ENCODE results near the gene TMEM18. TPM values are rescaled to one million over a fixed set of nuclear protein-coding genes. Genes with fewer than 3 reads are reported as not detected.

Gene TMEM18
- total and polyA plus RNA-seq, 8 donors, result 11.9 to 20.3 (median 15.1) TPM

DNA sequence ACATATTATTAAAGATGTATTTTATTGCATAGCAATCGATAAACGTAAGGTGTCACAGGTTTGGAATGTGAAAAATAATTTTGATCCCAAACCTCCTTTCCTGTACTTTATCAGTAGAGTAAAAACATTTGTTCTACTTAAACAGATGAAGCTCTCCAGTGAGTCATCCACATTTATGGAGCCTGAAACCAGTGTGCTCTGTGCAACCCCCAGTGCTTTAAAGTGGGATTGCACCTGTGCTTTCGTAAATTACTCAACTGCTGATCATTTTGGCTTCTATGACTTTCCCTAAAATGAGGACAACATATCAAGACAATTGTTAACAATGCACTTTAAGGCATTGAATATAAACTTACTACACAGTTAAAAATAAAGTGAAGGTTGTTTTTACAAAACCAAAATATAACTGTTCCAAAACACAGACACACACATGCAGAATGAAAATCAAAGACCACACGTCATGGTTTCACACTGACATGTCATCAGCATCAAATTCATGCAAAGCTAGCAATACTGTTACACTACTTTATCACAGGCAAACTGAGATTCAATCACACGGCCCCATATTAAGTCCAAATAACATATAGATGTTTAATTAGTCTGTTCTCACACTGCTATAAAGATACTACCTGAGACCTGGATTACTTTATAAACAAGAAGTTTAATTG lies 9.7 kb downstream of the TMEM18 start:
- Histone ChIP-seq H3K27ac (no peak overlapping the region), H3K4me3 (no peak overlapping the region), H3K4me1 (no peaks in the 10 kb centered on the region), H3K36me3 (peaks cover 0 to 33% (median 16%) of the 10 kb centered on the region in 3 donors), H3K9me3 (no peaks in the 10 kb centered on the region), H3K27me3 (no peaks in the 10 kb centered on the region)
- FAIRE-seq, result no peak
- TF ChIP-seq, protein P1, sequence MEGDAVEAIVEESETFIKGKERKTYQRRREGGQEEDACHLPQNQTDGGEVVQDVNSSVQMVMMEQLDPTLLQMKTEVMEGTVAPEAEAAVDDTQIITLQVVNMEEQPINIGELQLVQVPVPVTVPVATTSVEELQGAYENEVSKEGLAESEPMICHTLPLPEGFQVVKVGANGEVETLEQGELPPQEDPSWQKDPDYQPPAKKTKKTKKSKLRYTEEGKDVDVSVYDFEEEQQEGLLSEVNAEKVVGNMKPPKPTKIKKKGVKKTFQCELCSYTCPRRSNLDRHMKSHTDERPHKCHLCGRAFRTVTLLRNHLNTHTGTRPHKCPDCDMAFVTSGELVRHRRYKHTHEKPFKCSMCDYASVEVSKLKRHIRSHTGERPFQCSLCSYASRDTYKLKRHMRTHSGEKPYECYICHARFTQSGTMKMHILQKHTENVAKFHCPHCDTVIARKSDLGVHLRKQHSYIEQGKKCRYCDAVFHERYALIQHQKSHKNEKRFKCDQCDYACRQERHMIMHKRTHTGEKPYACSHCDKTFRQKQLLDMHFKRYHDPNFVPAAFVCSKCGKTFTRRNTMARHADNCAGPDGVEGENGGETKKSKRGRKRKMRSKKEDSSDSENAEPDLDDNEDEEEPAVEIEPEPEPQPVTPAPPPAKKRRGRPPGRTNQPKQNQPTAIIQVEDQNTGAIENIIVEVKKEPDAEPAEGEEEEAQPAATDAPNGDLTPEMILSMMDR (IDR thresholded peaks at IDR 0.05), result peak; percentile 20 to 60 (median 45)
- ATAC-seq, result peak; percentile 77 to 93 (median 90)
- peak in 1 of 6 donors; percentile 48 for DNase-seq
- intact Hi-C loops (cut with DNase I), result no loop called here
- WGBS, 2 donors, result 62 to 70% methylated on average over 5 of the region's 5 CpGs

DNA sequence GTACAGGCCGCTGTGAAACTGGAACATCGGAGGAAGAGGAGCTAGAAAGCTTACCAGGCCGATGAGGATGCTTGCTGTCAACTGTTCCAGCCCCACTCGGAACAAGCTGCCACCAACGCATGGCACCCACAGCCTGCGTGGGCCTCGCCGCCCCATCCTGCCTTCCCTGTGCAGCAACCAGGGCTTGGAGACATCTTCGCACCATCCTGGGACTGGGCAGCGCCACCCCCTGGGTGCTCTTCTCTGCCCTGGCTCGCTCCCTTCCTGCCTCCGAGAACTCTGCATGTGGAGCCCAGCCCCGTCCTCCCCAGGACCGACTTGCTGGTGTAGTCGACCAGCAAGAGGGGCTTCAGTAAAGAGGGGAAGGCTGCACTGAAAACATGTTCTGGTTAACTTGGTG lies 10.8 kb downstream of the TMEM18 start:
- no peaks in the 10 kb centered on the region for H3K9me3 ChIP-seq
- H3K36me3 ChIP-seq, result peaks cover 0 to 30% (median 12%) of the 10 kb centered on the region in 3 donors
- no peak overlapping the region for H3K27ac ChIP-seq
- FAIRE-seq, result no peak
- no peaks in the 10 kb centered on the region for H3K27me3 ChIP-seq
- H3K4me3 ChIP-seq, result no peak overlapping the region
- no peaks in the 10 kb centered on the region for H3K4me1 ChIP-seq
- ATAC-seq, result no peak
- TF ChIP-seq, protein P1 (IDR thresholded peaks at IDR 0.05), result no peak
- intact Hi-C loops (cut with DNase I), result no loop called here
- DNase-seq, result no peak
- WGBS, 2 donors, result 95 to 96% methylated on average over 15 of the region's 15 CpGs

DNA sequence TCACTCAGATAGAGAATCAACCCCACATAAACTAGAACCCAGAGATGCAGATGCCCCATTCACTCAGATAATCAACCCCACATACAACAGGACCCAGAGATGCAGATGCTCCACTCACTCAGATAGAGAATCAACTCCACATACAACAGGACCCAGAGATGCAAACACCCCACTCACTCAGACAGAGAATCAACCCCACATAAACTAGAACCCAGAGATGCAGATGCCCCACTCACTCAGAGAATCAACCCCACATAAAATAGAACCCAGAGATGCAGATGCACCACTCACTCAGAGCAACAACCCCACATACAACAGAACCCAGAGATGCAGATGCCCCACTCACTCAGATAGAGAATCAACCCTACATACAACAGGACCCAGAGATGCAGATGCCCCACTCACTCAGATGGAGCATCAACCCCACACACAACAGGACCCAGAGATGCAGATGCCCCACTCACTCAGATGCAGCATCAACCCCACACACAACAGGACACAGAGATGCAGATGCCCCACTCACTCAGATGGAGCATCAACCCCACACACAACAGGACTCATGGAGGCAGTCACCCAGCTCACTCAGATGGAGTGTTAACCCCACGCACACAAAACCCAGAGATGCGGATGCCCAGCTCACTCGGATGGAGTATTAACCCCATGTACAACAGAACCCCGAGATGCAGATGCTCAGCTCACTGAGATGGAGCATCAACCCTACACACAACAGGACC lies 11.7 kb downstream of the TMEM18 start:
- ATAC-seq (no peak), DNase-seq (no peak), FAIRE-seq (no peak)
- Histone ChIP-seq H3K36me3 (peaks cover 0 to 24% (median 12%) of the 10 kb centered on the region in 3 donors), H3K27me3 (peaks cover 0 to 1% (median 0%) of the 10 kb centered on the region in 4 donors), H3K9me3 (no peaks in the 10 kb centered on the region), H3K4me3 (no peak overlapping the region), H3K27ac (no peak overlapping the region), H3K4me1 (no peaks in the 10 kb centered on the region)
- 98% methylated on average over 4 of the region's 4 CpGs for WGBS, 2 donors
- TF ChIP-seq, protein P1 (IDR thresholded peaks at IDR 0.05), result no peak
- intact Hi-C loops (cut with DNase I), result no loop called here

DNA sequence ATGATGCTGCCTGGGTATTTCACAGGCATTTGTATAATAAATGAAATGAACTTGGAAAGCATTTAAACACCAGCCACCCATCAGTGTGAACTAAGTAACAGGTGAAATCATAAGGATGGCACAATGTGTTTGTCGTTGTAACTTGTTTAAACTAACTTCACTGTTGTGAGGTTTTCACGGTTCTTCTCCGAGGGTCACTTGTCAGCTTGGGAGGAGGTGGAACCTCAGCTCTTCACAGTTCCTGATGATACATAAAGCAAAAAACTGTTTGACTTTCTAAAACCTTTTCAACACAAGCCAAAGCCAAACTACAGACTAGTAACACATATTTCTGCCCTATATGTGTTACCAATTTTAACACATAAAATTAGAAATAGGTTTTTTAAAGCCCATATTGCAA lies 13.1 kb downstream of the TMEM18 start:
- DNase-seq (no peak), ATAC-seq (no peak), FAIRE-seq (no peak)
- WGBS, 2 donors, result 90 to 96% methylated on average over 3 of the region's 3 CpGs
- no peak overlapping the region for H3K4me3 ChIP-seq
- H3K4me1 ChIP-seq, result no peaks in the 10 kb centered on the region
- H3K9me3 ChIP-seq, result no peaks in the 10 kb centered on the region
- H3K27me3 ChIP-seq, result peaks cover 0 to 4% (median 0%) of the 10 kb centered on the region in 4 donors
- TF ChIP-seq, protein P1 (IDR thresholded peaks at IDR 0.05), result no peak
- peaks cover 0 to 16% (median 7%) of the 10 kb centered on the region in 3 donors for H3K36me3 ChIP-seq
- intact Hi-C loops (cut with DNase I), result no loop called here
- H3K27ac ChIP-seq, result no peak overlapping the region

DNA sequence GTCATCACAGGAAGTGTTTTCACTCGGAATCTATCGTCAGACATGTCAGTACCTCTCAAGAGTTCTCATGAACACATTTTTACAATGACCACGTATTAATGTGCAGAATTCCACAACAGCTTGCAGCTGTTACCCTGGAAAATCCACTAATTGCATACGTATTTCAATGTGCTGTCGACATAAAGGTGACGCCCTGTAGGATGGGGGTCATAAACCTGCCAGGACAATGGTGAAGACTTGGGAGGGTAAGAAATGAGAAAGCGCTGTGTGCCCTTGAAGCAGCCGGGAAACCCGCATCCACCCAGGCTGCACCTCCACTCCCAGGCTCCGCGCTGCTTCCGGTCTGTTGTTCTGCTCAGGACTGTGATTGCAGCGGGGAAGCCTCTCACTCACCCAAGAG lies 14.0 kb downstream of the TMEM18 start:
- TF ChIP-seq, protein P1 (IDR thresholded peaks at IDR 0.05), result no peak
- Histone ChIP-seq H3K27ac (no peak overlapping the region), H3K27me3 (peaks cover 0 to 4% (median 0%) of the 10 kb centered on the region in 4 donors), H3K4me3 (no peak overlapping the region), H3K9me3 (no peaks in the 10 kb centered on the region), H3K36me3 (peaks cover 0 to 8% (median under 1%) of the 10 kb centered on the region in 3 donors), H3K4me1 (no peaks in the 10 kb centered on the region)
- intact Hi-C loops (cut with DNase I), result no loop called here
- ATAC-seq (no peak), DNase-seq (no peak), FAIRE-seq (no peak)
- WGBS, 2 donors, result 83 to 85% methylated on average over 13 of the region's 13 CpGs
